ENCODE measurements around the gene CMTM3. TPM values are rescaled to one million over a fixed set of nuclear protein-coding genes. Genes with fewer than 3 reads are reported as not detected.

CMTM3 gene
- total RNA-seq, 4 donors from 2014 or later, result 4.9 to 15.7 (median 11.3) TPM

- Histone ChIP-seq H3K4me3 (no peak overlapping the region), H3K4me1 (no peaks in the 10 kb centered on the region), H3K36me3 (peaks cover 0 to 29% (median 0%) of the 10 kb centered on the region in 3 donors), H3K9me3 (no peaks in the 10 kb centered on the region), H3K27ac (no peak overlapping the region), H3K27me3 (no peaks in the 10 kb centered on the region)
- TF ChIP-seq CTCF (IDR thresholded peaks at IDR 0.05), result no peak
- TF ChIP-seq POLR2A (IDR thresholded peaks at IDR 0.05), result no peak
- DNase-seq, result no peak
These were observed 14.3 kb downstream of the CMTM3 start for GRCh38 chr16:66618588-66619375.

- Histone ChIP-seq H3K27ac (peak overlapping the region in 1 of 4 donors; percentile 2), H3K4me3 (no peak overlapping the region), H3K4me1 (no peaks in the 10 kb centered on the region), H3K36me3 (peaks cover 0 to 31% (median 0%) of the 10 kb centered on the region in 3 donors), H3K27me3 (no peaks in the 10 kb centered on the region), H3K9me3 (no peaks in the 10 kb centered on the region)
- no peak for DNase-seq
- TF ChIP-seq POLR2A (IDR thresholded peaks at IDR 0.05), result no peak
- no peak for TF ChIP-seq CTCF (IDR thresholded peaks at IDR 0.05)
These were observed 15.3 kb downstream of the CMTM3 start for GRCh38 chr16:66619534-66620428.

GRCh38 chr16:66620429-66620795, 15.9 kb downstream of the CMTM3 start:
- no peak for TF ChIP-seq CTCF (IDR thresholded peaks at IDR 0.05)
- no peak for TF ChIP-seq POLR2A (IDR thresholded peaks at IDR 0.05)
- H3K27me3 ChIP-seq, result no peaks in the 10 kb centered on the region
- peak overlapping the region in 1 of 4 donors; percentile 2 for H3K27ac ChIP-seq
- H3K4me3 ChIP-seq, result no peak overlapping the region
- H3K4me1 ChIP-seq, result no peaks in the 10 kb centered on the region
- H3K9me3 ChIP-seq, result no peaks in the 10 kb centered on the region
- no peak for DNase-seq
- peaks cover 0 to 28% (median 0%) of the 10 kb centered on the region in 3 donors for H3K36me3 ChIP-seq

- Histone ChIP-seq H3K4me3 (no peak overlapping the region), H3K36me3 (peaks cover 0 to 25% (median 0%) of the 10 kb centered on the region in 3 donors), H3K27me3 (no peaks in the 10 kb centered on the region), H3K9me3 (no peaks in the 10 kb centered on the region), H3K4me1 (no peaks in the 10 kb centered on the region), H3K27ac (no peak overlapping the region)
- TF ChIP-seq POLR2A (IDR thresholded peaks at IDR 0.05) (no peak), CTCF (IDR thresholded peaks at IDR 0.05) (no peak)
- DNase-seq, result no peak
These were observed 17.5 kb downstream of the CMTM3 start for GRCh38 chr16:66621973-66622372.

- Histone ChIP-seq H3K9me3 (no peaks in the 10 kb centered on the region), H3K4me3 (no peak overlapping the region), H3K4me1 (no peaks in the 10 kb centered on the region), H3K27me3 (no peaks in the 10 kb centered on the region), H3K36me3 (peaks cover 0 to 25% (median 0%) of the 10 kb centered on the region in 3 donors), H3K27ac (no peak overlapping the region)
- TF ChIP-seq POLR2A (IDR thresholded peaks at IDR 0.05), result no peak
- no peak for TF ChIP-seq CTCF (IDR thresholded peaks at IDR 0.05)
- DNase-seq, result no peak
These were observed 18.4 kb downstream of the CMTM3 start for GRCh38 chr16:66622863-66623262.
